A549 (cell line): Measurements from ENCODE around the gene CCDC197. TPM values are rescaled to one million over a fixed set of nuclear protein-coding genes. Genes with fewer than 3 reads are reported as not detected.

Source experiments
- ATAC-seq, 2 experiments: fragments of 200-7000 bp in 1 of 2; fragments of >200 bp in 1 of 2; cut with Nextera tagmentation in 1 of 2; cut with Tn5 transposase in 1 of 2; 3 replicates each; pipeline versions ENCODE4 v1.8.0 to v1.9.1; 2018 to 2020; ENCODE audit warnings: mild to moderate bottlenecking in 1 of 2, moderate library complexity in 1 of 2
- CTCF ChIA-PET: fragments of 300-600 bp; sonication (Branson Sonifier 250); formaldehyde crosslinking; extraction: SDS; loops from one replicate; lab custom pipeline; 2021; ENCODE audit warnings: antibody characterized with exemption, inconsistent platforms; lab: Yijun Ruan, JAX
- POLR2A ChIA-PET: fragments of 350-600 bp; formaldehyde crosslinking; extraction: SDS; loops from one replicate; lab custom pipeline; 2021; ENCODE audit warnings: antibody characterized with exemption, inconsistent platforms; lab: Yijun Ruan, JAX
- DNase-seq, 2 experiments: peaks; one replicate each; pipeline versions ENCODE4 v3.0.0 to v3.0.0-alpha.2; 2011 to 2016; ENCODE audit warnings: low read depth in 1 of 2, low spot score in 1 of 2
- FAIRE-seq: peaks from 2 replicates; lab custom pipeline; 2011; peaks lifted over from hg19 to GRCh38; lab: Jason Lieb, UNC
- H3K27ac ChIP-seq, 2 experiments: fragments of >200 bp; sonication (Bioruptor Twin); formaldehyde crosslinking; 3 replicates each; pipeline ENCODE4 v1.5.1; 2016 to 2017
- H3K4me1 ChIP-seq: fragments of >200 bp; sonication (Bioruptor Twin); formaldehyde crosslinking; 3 replicates; pipeline ENCODE4 v1.6.1; 2016
- H3K4me2 ChIP-seq: fragments of >200 bp; sonication (Bioruptor Twin); formaldehyde crosslinking; 3 replicates; pipeline ENCODE4 v1.6.1; 2016
- H3K4me3 ChIP-seq: fragments of >200 bp; sonication (Bioruptor Twin); formaldehyde crosslinking; 3 replicates; pipeline ENCODE4 v1.5.1; 2016
- H3K9me3 ChIP-seq: fragments of >200 bp; sonication (Bioruptor Twin); formaldehyde crosslinking; 3 replicates; pipeline ENCODE4 v1.6.1; 2016
- CHD2 ChIP-seq: fragments of 150-350 bp; IDR thresholded peaks from 2 replicates; pipeline ENCODE4 v1.6.1; 2014; ENCODE audit warnings: low read length; ENCODE audit not compliant: partially characterized antibody
- CHD4 ChIP-seq: fragments of 200-600 bp; sonication (generic); IDR thresholded peaks from 2 replicates; pipeline ENCODE4 v1.6.1; 2016; ENCODE audit warnings: antibody characterized with exemption, mild to moderate bottlenecking, borderline replicate concordance
- EHMT2 ChIP-seq: fragments of 200-600 bp; sonication (generic); IDR thresholded peaks from 2 replicates; pipeline ENCODE4 v1.6.1; 2016; ENCODE audit warnings: antibody characterized with exemption, low read depth, mild to moderate bottlenecking, moderate library complexity
- EP300 ChIP-seq, 2 experiments: fragments of >200 bp; sonication (Bioruptor Twin); formaldehyde crosslinking; IDR thresholded peaks; 2 replicates in 1 of 2; 3 replicates in 1 of 2; pipeline ENCODE4 v1.6.1; 2016 to 2017
- HOXB13 ChIP-seq: fragments of 250-450 bp; sonication (Bioruptor Pico); IDR thresholded peaks from 2 replicates; pipeline ENCODE4 v1.5.0; 2020; ENCODE audit warnings: low read depth, mild to moderate bottlenecking, moderate library complexity
- JUN ChIP-seq, 2 experiments: fragments of >200 bp; sonication (Bioruptor Twin); formaldehyde crosslinking; IDR thresholded peaks; 2 replicates in 1 of 2; 3 replicates in 1 of 2; pipeline ENCODE4 v1.6.1; 2016 to 2017
- MAZ ChIP-seq: fragments of 150-350 bp; IDR thresholded peaks from 2 replicates; pipeline ENCODE4 v1.6.1; 2014; ENCODE audit warnings: antibody characterized with exemption, low read depth, low read length, borderline replicate concordance
- MYC ChIP-seq: IDR thresholded peaks from 2 replicates; pipeline ENCODE4 v1.6.1; 2012; ENCODE audit warnings: mild to moderate bottlenecking, inconsistent platforms, low read length, improper control_type of control experiment, borderline replicate concordance
- NPAS2 ChIP-seq: fragments of 250-450 bp; sonication (Bioruptor Pico); IDR thresholded peaks from 2 replicates; pipeline ENCODE4 v1.8.0; 2022; ENCODE audit warnings: mild to moderate bottlenecking, moderate library complexity, borderline replicate concordance
- NR3C1 ChIP-seq: fragments of >200 bp; sonication (Bioruptor Twin); formaldehyde crosslinking; IDR thresholded peaks from 3 replicates; pipeline ENCODE4 v1.6.1; 2017
- POLR2A ChIP-seq: IDR thresholded peaks from 2 replicates; pipeline ENCODE4 v1.6.1; 2012; ENCODE audit warnings: mild to moderate bottlenecking, low read length
- RARB ChIP-seq: fragments of 250-450 bp; sonication (Bioruptor Pico); IDR thresholded peaks from 2 replicates; pipeline ENCODE4 v1.8.0; 2021; ENCODE audit warnings: mild to moderate bottlenecking, moderate library complexity
- TFCP2L1 ChIP-seq: fragments of 250-450 bp; sonication (Bioruptor Pico); IDR thresholded peaks from 2 replicates; pipeline ENCODE4 v1.5.0; 2021; ENCODE audit warnings: mild to moderate bottlenecking
- ZC3H11A ChIP-seq: fragments of 450-650 bp; IDR thresholded peaks from 2 replicates; pipeline ENCODE4 v1.6.1; 2014; ENCODE audit warnings: antibody characterized with exemption, mild to moderate bottlenecking
- ZFP36 ChIP-seq: fragments of 450-650 bp; IDR thresholded peaks from 2 replicates; pipeline ENCODE4 v1.6.1; 2014; ENCODE audit warnings: borderline replicate concordance; ENCODE audit not compliant: partially characterized antibody
- ZNF302 ChIP-seq: fragments of 250-450 bp; sonication (Bioruptor Pico); IDR thresholded peaks from 2 replicates; pipeline ENCODE4 v1.9.0; 2021; ENCODE audit warnings: inconsistent platforms, mild to moderate bottlenecking, moderate library complexity
- WGBS: methylation state at CpG from one replicate; pipeline ENCODE4 v1.1.6; 2017; ENCODE audit errors: missing lambda C conversion rate; 5-methylcytosine and 5-hydroxymethylcytosine counted together
- polyA plus RNA-seq, 4 experiments: library from polyadenylated mRNA; depleted of rRNA in 3 of 4; stranded (reverse); fragments of >200 nt; fragmentation: RNase III in 1 of 4; extraction: RNeasy Plus Mini Kit Qiagen cat#74134 plus additional on column Dnase treatment in 1 of 4; gene quantifications; 2 replicates in 3 of 4; 3 replicates in 1 of 4; pipeline ENCODE4 v1.2.3, GENCODE V29; 2011 to 2017
- TF ChIP-seq, protein P1 (sequence below): fragments of >200 bp; sonication (Bioruptor Twin); formaldehyde crosslinking; IDR thresholded peaks from 2 replicates; pipeline ENCODE4 v1.6.1; 2016
- TF ChIP-seq, protein P2 (sequence below): fragments of 450-650 bp; IDR thresholded peaks from 2 replicates; pipeline ENCODE4 v1.6.1; 2014; ENCODE audit warnings: antibody characterized with exemption
- TF ChIP-seq, protein P3 (sequence below): IDR thresholded peaks from 2 replicates; pipeline ENCODE4 v1.6.1; 2012; ENCODE audit warnings: low read depth, borderline replicate concordance
- TF ChIP-seq, protein P4 (sequence below): fragments of 150-350 bp; IDR thresholded peaks from 2 replicates; pipeline ENCODE4 v1.6.1; 2014; ENCODE audit warnings: low read depth, mild to moderate bottlenecking, low read length
- TF ChIP-seq, protein P5 (sequence below): fragments of >200 bp; sonication (Bioruptor Twin); formaldehyde crosslinking; IDR thresholded peaks from 3 replicates; pipeline ENCODE4 v1.5.1; 2016
- TF ChIP-seq, protein P6 (sequence below): fragments of >200 bp; sonication (Bioruptor Twin); formaldehyde crosslinking; IDR thresholded peaks from 3 replicates; pipeline ENCODE4 v1.6.1; 2016

CCDC197 gene
- polyA plus RNA-seq, 2 of the 4 experiments (the other 2 are of a cell fraction) = not detected

DNA sequence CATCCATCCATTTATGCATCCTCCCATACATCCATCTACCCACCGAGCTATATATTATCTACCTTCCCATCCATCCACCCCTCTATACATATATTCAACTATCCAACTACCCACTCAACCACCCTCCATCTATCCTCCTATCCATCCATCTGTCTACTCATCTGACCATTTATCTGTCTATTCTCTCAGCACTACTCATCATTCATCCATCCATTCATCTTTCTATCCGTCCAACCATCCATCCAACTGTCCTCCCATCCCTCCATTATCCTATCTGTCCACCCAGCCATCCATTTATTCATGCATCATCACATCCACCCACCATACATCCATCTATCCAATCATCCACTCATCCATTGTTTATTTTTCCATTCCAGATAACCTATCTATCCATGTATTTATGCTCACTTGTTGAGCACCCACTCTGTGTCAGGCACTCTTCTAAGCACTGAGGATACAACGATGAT is 32.2 kb upstream of the CCDC197 start (continued):
- TF ChIP-seq JUN (IDR thresholded peaks at IDR 0.05) (no peak), MYC (no peak), NR3C1 (no peak), CHD2 (no peak), MAZ (no peak), RARB (CRISPR knock-in tag) (no peak), ZNF302 (CRISPR knock-in tag) (no peak), ZC3H11A (no peak)
- TF ChIP-seq, protein P1, sequence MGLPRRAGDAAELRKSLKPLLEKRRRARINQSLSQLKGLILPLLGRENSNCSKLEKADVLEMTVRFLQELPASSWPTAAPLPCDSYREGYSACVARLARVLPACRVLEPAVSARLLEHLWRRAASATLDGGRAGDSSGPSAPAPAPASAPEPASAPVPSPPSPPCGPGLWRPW = no peak
- TF ChIP-seq, protein P2, sequence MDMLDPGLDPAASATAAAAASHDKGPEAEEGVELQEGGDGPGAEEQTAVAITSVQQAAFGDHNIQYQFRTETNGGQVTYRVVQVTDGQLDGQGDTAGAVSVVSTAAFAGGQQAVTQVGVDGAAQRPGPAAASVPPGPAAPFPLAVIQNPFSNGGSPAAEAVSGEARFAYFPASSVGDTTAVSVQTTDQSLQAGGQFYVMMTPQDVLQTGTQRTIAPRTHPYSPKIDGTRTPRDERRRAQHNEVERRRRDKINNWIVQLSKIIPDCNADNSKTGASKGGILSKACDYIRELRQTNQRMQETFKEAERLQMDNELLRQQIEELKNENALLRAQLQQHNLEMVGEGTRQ = no peak

DNA sequence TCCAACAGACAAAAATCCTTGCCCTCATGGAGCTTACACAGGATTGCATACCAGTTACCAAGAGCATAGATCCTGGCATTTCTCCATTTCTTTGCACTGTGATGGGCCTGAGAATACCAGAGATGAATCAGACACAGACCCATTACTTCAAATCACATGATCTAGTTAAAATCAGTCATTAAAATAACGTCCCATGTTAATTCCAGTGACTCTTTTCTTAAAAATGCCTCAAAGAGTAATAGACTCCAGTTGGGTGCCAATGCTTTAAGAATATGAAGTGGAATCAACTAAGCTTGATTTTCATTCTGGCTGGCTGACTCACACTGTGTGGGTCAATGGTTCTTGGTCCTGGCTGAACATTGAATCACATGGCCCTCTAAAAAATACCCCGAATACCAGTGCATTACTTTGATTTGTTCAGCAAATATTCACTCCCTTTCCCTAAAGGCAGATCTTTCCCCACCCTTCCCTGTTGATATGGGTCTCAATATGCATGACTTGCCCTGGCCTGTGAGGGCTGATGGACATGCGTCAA is 31.7 kb upstream of the CCDC197 start:
- ChIA-PET CTCF (interaction anchor here (1.2 to 25.8 kb wide), 4 partner anchors 9 to 172 kb away, joined by 3 to 601 read pairs (median 3); no protein-coding TSS in a partner anchor), POLR2A (interaction anchor here (1.6 kb wide), 1 partner anchor 26 kb away, joined by 4 read pairs; no protein-coding TSS in a partner anchor)
- ATAC-seq (peak; percentile 57 to 77; a peak in 4 of 6 replicates), DNase-seq (peak; percentile 13 to 32), FAIRE-seq (no peak)
- 29% methylated on average over 3 of the region's 3 CpGs for WGBS
- Histone ChIP-seq H3K9me3 (no peaks in the 10 kb centered on the region), H3K4me2 (peak overlapping the region; percentile 5; the same call in 1 of the 3 replicates), H3K4me1 (peaks cover 14% of the 10 kb centered on the region; the same call in 2 of the 3 replicates), H3K27ac (peak overlapping the region in 1 of 2 experiments; percentile 78; a peak in 3 of 6 replicates), H3K4me3 (no peak overlapping the region)
- TF ChIP-seq, protein P1 = no peak
- no peak for TF ChIP-seq TFCP2L1 (CRISPR knock-in tag)
- TF ChIP-seq, protein P3, sequence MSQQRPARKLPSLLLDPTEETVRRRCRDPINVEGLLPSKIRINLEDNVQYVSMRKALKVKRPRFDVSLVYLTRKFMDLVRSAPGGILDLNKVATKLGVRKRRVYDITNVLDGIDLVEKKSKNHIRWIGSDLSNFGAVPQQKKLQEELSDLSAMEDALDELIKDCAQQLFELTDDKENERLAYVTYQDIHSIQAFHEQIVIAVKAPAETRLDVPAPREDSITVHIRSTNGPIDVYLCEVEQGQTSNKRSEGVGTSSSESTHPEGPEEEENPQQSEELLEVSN = no peak
- TF ChIP-seq, protein P4, sequence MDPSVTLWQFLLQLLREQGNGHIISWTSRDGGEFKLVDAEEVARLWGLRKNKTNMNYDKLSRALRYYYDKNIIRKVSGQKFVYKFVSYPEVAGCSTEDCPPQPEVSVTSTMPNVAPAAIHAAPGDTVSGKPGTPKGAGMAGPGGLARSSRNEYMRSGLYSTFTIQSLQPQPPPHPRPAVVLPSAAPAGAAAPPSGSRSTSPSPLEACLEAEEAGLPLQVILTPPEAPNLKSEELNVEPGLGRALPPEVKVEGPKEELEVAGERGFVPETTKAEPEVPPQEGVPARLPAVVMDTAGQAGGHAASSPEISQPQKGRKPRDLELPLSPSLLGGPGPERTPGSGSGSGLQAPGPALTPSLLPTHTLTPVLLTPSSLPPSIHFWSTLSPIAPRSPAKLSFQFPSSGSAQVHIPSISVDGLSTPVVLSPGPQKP = no peak
- no peak for TF ChIP-seq CHD4
- TF ChIP-seq HOXB13 = no peak
- TF ChIP-seq, protein P5, sequence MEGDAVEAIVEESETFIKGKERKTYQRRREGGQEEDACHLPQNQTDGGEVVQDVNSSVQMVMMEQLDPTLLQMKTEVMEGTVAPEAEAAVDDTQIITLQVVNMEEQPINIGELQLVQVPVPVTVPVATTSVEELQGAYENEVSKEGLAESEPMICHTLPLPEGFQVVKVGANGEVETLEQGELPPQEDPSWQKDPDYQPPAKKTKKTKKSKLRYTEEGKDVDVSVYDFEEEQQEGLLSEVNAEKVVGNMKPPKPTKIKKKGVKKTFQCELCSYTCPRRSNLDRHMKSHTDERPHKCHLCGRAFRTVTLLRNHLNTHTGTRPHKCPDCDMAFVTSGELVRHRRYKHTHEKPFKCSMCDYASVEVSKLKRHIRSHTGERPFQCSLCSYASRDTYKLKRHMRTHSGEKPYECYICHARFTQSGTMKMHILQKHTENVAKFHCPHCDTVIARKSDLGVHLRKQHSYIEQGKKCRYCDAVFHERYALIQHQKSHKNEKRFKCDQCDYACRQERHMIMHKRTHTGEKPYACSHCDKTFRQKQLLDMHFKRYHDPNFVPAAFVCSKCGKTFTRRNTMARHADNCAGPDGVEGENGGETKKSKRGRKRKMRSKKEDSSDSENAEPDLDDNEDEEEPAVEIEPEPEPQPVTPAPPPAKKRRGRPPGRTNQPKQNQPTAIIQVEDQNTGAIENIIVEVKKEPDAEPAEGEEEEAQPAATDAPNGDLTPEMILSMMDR = no peak
- TF ChIP-seq ZC3H11A = no peak
- TF ChIP-seq EHMT2 = no peak
- no peak for TF ChIP-seq EP300 (IDR thresholded peaks at IDR 0.05)
- TF ChIP-seq, protein P6, sequence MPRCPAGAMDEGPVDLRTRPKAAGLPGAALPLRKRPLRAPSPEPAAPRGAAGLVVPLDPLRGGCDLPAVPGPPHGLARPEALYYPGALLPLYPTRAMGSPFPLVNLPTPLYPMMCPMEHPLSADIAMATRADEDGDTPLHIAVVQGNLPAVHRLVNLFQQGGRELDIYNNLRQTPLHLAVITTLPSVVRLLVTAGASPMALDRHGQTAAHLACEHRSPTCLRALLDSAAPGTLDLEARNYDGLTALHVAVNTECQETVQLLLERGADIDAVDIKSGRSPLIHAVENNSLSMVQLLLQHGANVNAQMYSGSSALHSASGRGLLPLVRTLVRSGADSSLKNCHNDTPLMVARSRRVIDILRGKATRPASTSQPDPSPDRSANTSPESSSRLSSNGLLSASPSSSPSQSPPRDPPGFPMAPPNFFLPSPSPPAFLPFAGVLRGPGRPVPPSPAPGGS = no peak
- no peak for TF ChIP-seq POLR2A
- TF ChIP-seq CHD2 = no peak
- no peak for TF ChIP-seq ZFP36
- no peak for TF ChIP-seq NPAS2
